Activated effector memory CD4-positive, alpha-beta T cell treated with Interleukin-2 at 50 U/mL for 16 hours (primary cell): ENCODE results near the gene SHFL.

Source experiments
- DNase-seq: peaks from one replicate; pipeline ENCODE4 v3.0.0-alpha.2; 2020

The SHFL gene

GRCh38 chr19:10088949-10089554 lies 2.9 kb downstream of the SHFL start:
- no peak for DNase-seq

- no peak for DNase-seq
These were observed 3.8 kb downstream of the SHFL start for GRCh38 chr19:10089801-10090375.

GRCh38 chr19:10091370-10091687 lies 5.2 kb downstream of the SHFL start:
- DNase-seq = no peak

- DNase-seq = no peak
These were observed 6.0 kb downstream of the SHFL start for GRCh38 chr19:10091895-10092641.

- no peak for DNase-seq
These were observed 6.7 kb downstream of the SHFL start for GRCh38 chr19:10092648-10093294.

GRCh38 chr19:10093295-10094186 lies 7.4 kb downstream of the SHFL start:
- DNase-seq = no peak

- no peak for DNase-seq
These were observed 9.5 kb downstream of the SHFL start for GRCh38 chr19:10095622-10095947.

GRCh38 chr19:10095948-10096614 lies 10.0 kb downstream of the SHFL start:
- peak; percentile 87 for DNase-seq

- DNase-seq = no peak
These were observed 10.5 kb downstream of the SHFL start for GRCh38 chr19:10096615-10096963.

GRCh38 chr19:10100163-10100785 lies 14.2 kb downstream of the SHFL start:
- no peak for DNase-seq

GRCh38 chr19:10102787-10103236 lies 16.7 kb downstream of the SHFL start:
- no peak for DNase-seq

GRCh38 chr19:10104130-10104513 lies 18.0 kb downstream of the SHFL start:
- DNase-seq = no peak

- peak; percentile 70 for DNase-seq
These were observed 18.8 kb downstream of the SHFL start for GRCh38 chr19:10104665-10105508.

GRCh38 chr19:10105509-10106099 lies 19.5 kb downstream of the SHFL start:
- no peak for DNase-seq

GRCh38 chr19:10106100-10106936 lies 20.2 kb downstream of the SHFL start, which contains the start of gene PPAN:
Gene PPAN (plus strand): TSS chr19:10106362. CDS start chr19:10106395, 33 bp downstream.
- peak; percentile 95 for DNase-seq

GRCh38 chr19:10107254-10107653 lies 21.1 kb downstream of the SHFL start:
- no peak for DNase-seq

GRCh38 chr19:10107817-10108367 lies 21.8 kb downstream of the SHFL start:
- DNase-seq = no peak

GRCh38 chr19:10109528-10109927 lies 23.4 kb downstream of the SHFL start:
- DNase-seq = no peak
